ENCODE measurements around the gene ABCB1. TPM values are rescaled to one million over a fixed set of nuclear protein-coding genes. Genes with fewer than 3 reads are reported as not detected.
A peak's percentile ranks its signal among the peaks of the same experiment; 100 is the strongest.

Gene ABCB1
- total RNA-seq, 2 experiments from 2014 or later = 10.6 to 12.2 TPM

DNA sequence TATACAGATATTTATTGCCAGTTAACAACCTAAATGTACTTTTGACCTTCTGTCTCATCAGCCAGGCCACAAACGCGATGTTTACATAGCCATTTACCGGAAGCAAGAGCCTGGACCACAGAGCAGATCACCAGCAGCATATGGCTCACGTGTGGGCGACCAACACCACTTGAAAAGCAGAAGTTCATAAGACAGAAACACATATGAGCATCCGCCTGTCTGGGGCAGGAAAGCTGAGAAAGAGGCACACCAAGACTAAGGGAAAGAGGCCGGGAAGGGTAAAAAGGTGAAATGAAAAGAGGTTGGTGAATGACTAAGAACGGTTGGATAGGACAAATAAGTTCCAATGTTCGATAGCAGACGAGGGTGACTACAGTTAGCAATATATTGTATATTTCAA is 1.3 kb downstream of the ABCB1 start:
- H3K36me3 ChIP-seq (ENCODE audit: insufficient read depth, low read length) = no peaks in the 10 kb centered on the region
- CTCF ChIA-PET = interaction anchor here (1.5 kb wide), 1 partner anchor 13 kb away, joined by 3 read pairs; no protein-coding TSS in a partner anchor
- Mint-ChIP-seq H3K4me3 (peak overlapping the region; percentile 86), H3K9me3 (no peaks in the 10 kb centered on the region), H3K36me3 (ENCODE audit: low read depth) (no peaks in the 10 kb centered on the region), H3K27ac (peak overlapping the region; percentile 22), H3K4me1 (ENCODE audit: low read depth) (peaks cover 40% of the 10 kb centered on the region), H3K27me3 (peaks cover 24% of the 10 kb centered on the region)
- DNase-seq (peak in 11 of 14 experiments; percentile 2 to 70 (median 31)), ATAC-seq (ENCODE audit: poor library complexity) (no peak)
- POLR2A ChIA-PET = interaction anchor here (0.5 to 3.1 kb wide), 6 partner anchors 10 to 447 kb away, joined by 3 to 33 read pairs (median 4); partner anchors contain the start of genes CROT, DMTF1 and RUNDC3B
- TF ChIP-seq, protein P1, sequence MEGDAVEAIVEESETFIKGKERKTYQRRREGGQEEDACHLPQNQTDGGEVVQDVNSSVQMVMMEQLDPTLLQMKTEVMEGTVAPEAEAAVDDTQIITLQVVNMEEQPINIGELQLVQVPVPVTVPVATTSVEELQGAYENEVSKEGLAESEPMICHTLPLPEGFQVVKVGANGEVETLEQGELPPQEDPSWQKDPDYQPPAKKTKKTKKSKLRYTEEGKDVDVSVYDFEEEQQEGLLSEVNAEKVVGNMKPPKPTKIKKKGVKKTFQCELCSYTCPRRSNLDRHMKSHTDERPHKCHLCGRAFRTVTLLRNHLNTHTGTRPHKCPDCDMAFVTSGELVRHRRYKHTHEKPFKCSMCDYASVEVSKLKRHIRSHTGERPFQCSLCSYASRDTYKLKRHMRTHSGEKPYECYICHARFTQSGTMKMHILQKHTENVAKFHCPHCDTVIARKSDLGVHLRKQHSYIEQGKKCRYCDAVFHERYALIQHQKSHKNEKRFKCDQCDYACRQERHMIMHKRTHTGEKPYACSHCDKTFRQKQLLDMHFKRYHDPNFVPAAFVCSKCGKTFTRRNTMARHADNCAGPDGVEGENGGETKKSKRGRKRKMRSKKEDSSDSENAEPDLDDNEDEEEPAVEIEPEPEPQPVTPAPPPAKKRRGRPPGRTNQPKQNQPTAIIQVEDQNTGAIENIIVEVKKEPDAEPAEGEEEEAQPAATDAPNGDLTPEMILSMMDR (IDR thresholded peaks at IDR 0.05) = no peak
- H3K4me3 ChIP-seq (ENCODE audit: low read length) = peak overlapping the region; percentile 72
- peaks cover 4 to 7% of the 10 kb centered on the region in 2 experiments for H3K27me3 ChIP-seq (ENCODE audit: control insufficient read depth in 1 of 2, insufficient read depth in 2 of 2, low read length in 2 of 2)
- H3K27ac ChIP-seq (ENCODE audit: low read depth in 1 of 2, low read length in 2 of 2) = no peak overlapping the region
- H3K9me3 ChIP-seq (ENCODE audit: control insufficient read depth in 1 of 2, insufficient read depth in 1 of 2, low read length in 2 of 2) = peaks cover 0 to 7% of the 10 kb centered on the region in 2 experiments
- intact Hi-C loops (cut with DNase I, micrococcal nuclease) = no loop called here
- peaks cover 16% of the 10 kb centered on the region for H3K4me1 ChIP-seq (ENCODE audit: insufficient read depth, low read length)

DNA sequence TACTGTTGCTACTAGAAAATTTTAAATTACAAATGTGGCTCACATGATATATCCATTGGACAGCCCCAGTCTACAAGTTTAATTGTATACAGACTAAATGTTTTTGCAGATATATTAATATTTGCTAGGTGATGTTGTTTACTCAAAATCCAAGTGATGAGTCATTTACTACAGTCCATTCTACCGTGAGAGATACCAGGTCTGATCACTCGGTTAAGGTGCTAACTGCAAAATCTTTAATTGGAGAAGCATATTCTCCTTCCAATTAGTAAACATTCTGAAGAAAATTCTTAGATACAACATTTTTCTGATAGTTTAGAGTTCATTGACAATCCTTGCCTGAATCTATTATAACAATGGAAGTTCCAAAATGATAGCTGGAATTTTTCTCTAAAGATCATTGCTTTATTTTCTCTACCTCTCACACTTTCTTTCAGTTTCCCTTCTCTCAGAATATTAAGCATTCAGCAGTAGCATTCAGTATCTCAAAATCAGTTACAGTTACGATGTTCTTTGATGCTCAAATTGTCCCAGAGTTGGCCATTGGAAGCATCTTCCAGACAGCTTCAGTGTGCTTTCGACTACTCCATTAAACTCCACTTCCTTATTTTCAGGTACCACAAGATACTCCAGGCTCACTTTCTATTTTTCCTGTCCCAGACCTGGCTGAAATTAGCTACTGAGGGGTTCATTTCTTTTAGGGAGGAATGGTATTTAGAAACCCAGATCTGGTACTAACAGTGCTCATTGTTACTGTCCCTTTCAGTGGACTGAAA is 2.3 kb downstream of the ABCB1 start:
- intact Hi-C loops (cut with DNase I, micrococcal nuclease) = no loop called here
- Mint-ChIP-seq H3K36me3 (ENCODE audit: low read depth) (no peaks in the 10 kb centered on the region), H3K9me3 (no peaks in the 10 kb centered on the region), H3K27me3 (peaks cover 18% of the 10 kb centered on the region), H3K27ac (peak overlapping the region; percentile 17), H3K4me1 (ENCODE audit: low read depth) (peaks cover 40% of the 10 kb centered on the region), H3K4me3 (peak overlapping the region; percentile 63)
- ChIA-PET CTCF (interaction anchor here (1.5 kb wide), 1 partner anchor 12 kb away, joined by 3 read pairs; no protein-coding TSS in a partner anchor), POLR2A (interaction anchor here (1.5 to 3.1 kb wide), 2 partner anchors 30 to 446 kb away, joined by 5 to 33 read pairs; partner anchors contain the start of genes DMTF1 and RUNDC3B)
- DNase-seq = peak in 2 of 14 experiments; percentile 13 to 27
- Histone ChIP-seq H3K36me3 (ENCODE audit: insufficient read depth, low read length) (no peaks in the 10 kb centered on the region), H3K9me3 (ENCODE audit: control insufficient read depth in 1 of 2, insufficient read depth in 1 of 2, low read length in 2 of 2) (peaks cover 0 to 7% of the 10 kb centered on the region in 2 experiments), H3K4me3 (ENCODE audit: low read length) (peak overlapping the region; percentile 2), H3K4me1 (ENCODE audit: insufficient read depth, low read length) (peaks cover 16% of the 10 kb centered on the region), H3K27me3 (ENCODE audit: control insufficient read depth in 1 of 2, insufficient read depth in 2 of 2, low read length in 2 of 2) (peaks cover 0 to 7% of the 10 kb centered on the region in 2 experiments), H3K27ac (ENCODE audit: low read depth in 1 of 2, low read length in 2 of 2) (no peak overlapping the region)
- ATAC-seq (ENCODE audit: poor library complexity) = no peak
- TF ChIP-seq, protein P1 (IDR thresholded peaks at IDR 0.05) = no peak

GRCh38 chr7:87596696-87597095 is 4.0 kb downstream of the ABCB1 start:
- intact Hi-C loops (cut with DNase I, micrococcal nuclease) = no loop called here
- Histone ChIP-seq H3K4me3 (ENCODE audit: low read length) (no peak overlapping the region), H3K27ac (ENCODE audit: low read depth in 1 of 2, low read length in 2 of 2) (no peak overlapping the region), H3K9me3 (ENCODE audit: control insufficient read depth in 1 of 2, insufficient read depth in 1 of 2, low read length in 2 of 2) (peaks cover 0 to 7% of the 10 kb centered on the region in 2 experiments), H3K4me1 (ENCODE audit: insufficient read depth, low read length) (peaks cover 16% of the 10 kb centered on the region), H3K36me3 (ENCODE audit: insufficient read depth, low read length) (no peaks in the 10 kb centered on the region), H3K27me3 (ENCODE audit: control insufficient read depth in 1 of 2, insufficient read depth in 2 of 2, low read length in 2 of 2) (peaks cover 0 to 7% of the 10 kb centered on the region in 2 experiments)
- H3K9me3 Mint-ChIP-seq = no peaks in the 10 kb centered on the region
- H3K4me1 Mint-ChIP-seq (ENCODE audit: low read depth) = peaks cover 40% of the 10 kb centered on the region
- DNase-seq (no peak), ATAC-seq (ENCODE audit: poor library complexity) (no peak)
- peaks cover 6% of the 10 kb centered on the region for H3K27me3 Mint-ChIP-seq
- TF ChIP-seq, protein P1 (IDR thresholded peaks at IDR 0.05) = no peak
- ChIA-PET POLR2A (no interaction called here), CTCF (no interaction called here)
- H3K27ac Mint-ChIP-seq = no peak overlapping the region
- no peaks in the 10 kb centered on the region for H3K36me3 Mint-ChIP-seq (ENCODE audit: low read depth)
- no peak overlapping the region for H3K4me3 Mint-ChIP-seq
